Head of caudate nucleus (tissue), 42 donors: ENCODE data around the gene BRD9.
"Not testable (repeated sequence)": the region's sequence is repeated elsewhere in the genome, so short reads cannot be mapped to it uniquely, and the experiment has no call there.

Experiments
- DNase-seq, 42 donors: peaks; one replicate each; pipeline versions ENCODE4 v3.0.0 to v3.0.0-alpha.2; 2020 to 2021; ENCODE audit warnings: mixed read lengths in 7 of 42
- intact Hi-C: fragments of 100-400 bp; cut with DNase I; formaldehyde crosslinking; loops from one replicate; pipeline ENCODE4 v1.15.0; 2022

BRD9 gene

DNA sequence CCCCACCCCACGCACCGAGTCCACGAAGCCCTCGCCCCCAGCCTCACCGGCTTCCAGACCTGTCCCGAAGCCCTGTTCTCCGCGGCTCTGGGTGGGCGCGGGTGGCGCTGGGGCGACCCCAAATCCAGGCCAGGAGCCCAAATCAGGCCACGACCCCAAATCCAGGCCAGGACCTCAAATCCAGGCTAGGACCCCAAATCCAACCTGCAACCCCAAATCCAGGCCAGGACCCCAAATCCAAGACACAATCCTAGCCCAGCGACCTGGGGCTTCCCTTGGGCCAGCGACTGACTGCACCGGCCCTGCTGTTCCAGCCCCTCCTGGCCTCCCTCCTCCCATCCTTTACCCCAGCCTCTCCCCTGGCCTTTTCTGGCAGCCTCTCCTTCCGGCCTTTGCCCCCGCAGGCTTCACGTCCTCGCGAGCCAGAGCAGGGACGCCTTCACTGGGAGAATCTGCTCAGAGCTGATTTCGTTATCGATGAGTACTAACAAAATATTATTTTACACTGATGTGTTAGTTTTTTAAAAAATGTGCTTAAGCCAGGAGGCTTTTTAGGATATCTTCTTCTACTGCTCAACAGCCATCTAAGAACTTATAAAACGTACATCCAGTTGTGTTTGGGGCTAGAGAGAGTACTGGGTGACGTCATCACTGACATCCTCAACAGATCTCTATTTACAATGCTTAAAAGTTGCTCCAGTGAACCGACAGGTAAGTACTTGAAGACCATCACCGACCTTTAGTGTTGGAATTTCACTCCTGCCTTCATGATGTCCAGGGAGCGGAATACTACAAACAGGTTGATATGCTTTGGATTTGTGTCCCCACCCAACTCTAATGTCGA is 34.8 kb upstream of the BRD9 start:
- intact Hi-C loops: loop anchor here (10.0 kb wide), 1 partner anchor 237 kb away; no protein-coding TSS in a partner anchor
- peak in 1 of 42 donors; percentile 8 for DNase-seq

GRCh38 chr5:926417-927171 is 34.0 kb upstream of the BRD9 start:
- intact Hi-C loops: loop anchor here (10.0 kb wide), 1 partner anchor 238 kb away; no protein-coding TSS in a partner anchor
- peak in 20 of 42 donors; percentile 9 to 54 (median 31) for DNase-seq

GRCh38 chr5:923281-923873 is 30.8 kb upstream of the BRD9 start:
- DNase-seq: peak in 41 of 42 donors; percentile 38 to 88 (median 71)
- intact Hi-C loops: loop anchor here (10.0 kb wide), 1 partner anchor 241 kb away; no protein-coding TSS in a partner anchor

DNA sequence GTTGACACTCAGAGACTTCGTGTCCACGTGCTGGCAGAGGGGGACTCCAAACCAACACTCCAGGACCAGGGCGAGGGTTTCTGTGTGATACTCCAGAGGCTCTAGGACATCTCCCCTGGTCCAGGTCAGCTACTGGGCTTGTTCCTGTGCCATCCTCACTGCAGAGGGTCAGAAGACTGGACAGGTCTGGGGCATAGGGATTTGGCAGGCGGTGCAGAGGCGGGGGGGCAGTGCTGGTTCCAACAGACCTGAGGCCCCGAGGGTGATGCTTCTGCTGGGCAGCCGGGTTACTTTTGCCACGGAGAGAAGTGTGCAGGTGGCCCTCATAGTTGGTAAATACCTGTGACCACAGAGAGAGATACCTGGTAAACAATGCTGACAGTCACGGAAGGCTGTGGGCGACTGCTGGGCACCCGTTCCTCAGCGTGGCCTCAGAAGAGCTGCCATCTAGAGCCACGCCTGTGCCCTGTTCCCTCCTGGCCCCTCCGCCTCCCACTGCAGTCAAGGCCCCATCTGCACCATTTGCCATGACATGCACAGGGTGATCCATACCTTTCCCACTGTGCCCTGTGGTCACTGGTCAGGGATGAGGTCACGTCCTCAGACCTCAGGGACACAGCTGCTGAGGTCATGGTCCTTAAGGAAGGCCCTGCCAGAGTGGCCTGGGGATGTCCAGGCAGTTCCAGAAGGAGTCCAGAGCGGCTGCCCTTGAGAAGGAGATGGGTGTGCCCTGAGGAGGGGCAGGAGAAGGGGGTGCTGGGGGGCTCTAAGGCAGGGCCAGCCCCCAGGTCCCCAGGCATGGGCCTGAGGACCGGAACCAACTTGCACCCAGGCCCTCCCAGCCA is 30.1 kb upstream of the BRD9 start:
- peak in 3 of 42 donors; percentile 8 to 31 (median 8) for DNase-seq
- intact Hi-C loops: loop anchor here (10.0 kb wide), 1 partner anchor 242 kb away; no protein-coding TSS in a partner anchor

- peak in 1 of 42 donors; percentile 5 for DNase-seq
- intact Hi-C loops: loop anchor here (10.0 kb wide), 1 partner anchor 243 kb away; no protein-coding TSS in a partner anchor
Observed at GRCh38 chr5:921456-922435, 29.1 kb upstream of the BRD9 start.

DNA sequence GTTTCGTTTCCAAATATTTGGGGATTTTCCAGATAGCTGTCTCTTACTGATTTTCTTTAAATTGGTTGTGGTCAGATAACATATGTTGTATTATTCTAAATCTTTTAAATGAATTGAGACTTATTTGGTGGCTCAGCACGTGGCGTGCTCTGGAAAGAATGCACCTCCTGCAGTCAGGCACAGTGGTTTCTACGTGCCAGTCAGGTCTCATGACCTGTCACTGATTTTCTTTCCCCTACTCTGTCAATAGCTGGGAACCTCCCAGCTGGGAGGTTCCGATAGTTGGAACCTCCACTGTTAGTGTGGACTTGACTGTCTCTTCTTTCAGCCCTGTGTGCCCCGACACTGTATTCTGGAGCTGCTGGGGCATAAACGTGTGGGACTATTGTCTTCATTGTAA is 27.7 kb upstream of the BRD9 start:
- intact Hi-C loops: loop anchor here (10.0 kb wide), 1 partner anchor 244 kb away; no protein-coding TSS in a partner anchor
- DNase-seq: peak in 1 of 42 donors; percentile 3

DNA sequence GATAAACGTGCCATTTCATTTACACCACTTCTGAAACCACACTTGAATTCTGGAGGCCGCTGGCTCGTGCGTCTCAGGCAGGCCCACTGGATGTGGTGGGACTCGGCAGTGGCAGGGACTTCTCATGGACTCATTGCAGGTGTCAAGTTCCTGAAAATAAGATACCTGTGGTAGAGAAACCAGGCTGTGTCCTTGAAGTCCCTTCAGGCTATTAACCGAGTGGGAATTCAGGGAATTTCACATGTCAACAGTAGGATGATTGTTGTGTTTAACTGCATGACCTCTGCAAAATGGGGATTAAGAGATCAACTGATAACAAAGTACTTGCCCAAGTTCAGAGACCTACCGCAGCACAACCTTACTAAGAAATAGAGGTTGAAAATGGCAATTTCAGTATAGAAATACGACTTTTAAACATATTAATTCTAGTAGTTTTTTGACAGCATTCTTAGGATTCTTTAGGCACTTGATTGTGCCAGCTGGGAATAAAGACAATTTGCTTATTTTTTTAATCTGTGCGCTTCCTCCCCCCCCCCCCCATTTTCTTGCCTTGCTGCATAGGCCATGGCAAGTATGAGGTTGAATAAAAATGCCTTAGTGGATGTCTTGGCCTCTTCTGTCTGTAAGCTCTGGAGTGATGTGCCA is 26.9 kb upstream of the BRD9 start:
- DNase-seq: no peak
- intact Hi-C loops: no loop called here

DNA sequence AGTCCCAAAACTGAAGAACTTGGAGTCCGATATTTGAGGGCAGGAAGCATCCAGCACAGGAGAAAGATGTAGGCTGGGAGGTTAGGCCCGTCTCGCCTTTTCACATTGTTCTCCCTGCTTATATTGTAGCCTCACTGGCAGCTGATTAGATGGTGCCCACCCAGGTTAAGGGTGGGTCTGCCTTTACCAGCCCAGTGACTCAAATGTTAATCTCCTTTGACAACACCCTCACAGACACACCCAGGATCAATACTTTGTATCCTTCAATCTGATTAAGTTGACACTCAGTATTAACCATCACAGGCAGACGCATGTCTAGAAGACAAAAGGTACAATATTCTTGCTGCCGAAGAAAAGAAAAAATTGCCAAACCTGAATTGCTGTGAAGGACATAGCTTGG is 26.1 kb upstream of the BRD9 start:
- intact Hi-C loops, DNase-seq: not testable (repeated sequence)

DNA sequence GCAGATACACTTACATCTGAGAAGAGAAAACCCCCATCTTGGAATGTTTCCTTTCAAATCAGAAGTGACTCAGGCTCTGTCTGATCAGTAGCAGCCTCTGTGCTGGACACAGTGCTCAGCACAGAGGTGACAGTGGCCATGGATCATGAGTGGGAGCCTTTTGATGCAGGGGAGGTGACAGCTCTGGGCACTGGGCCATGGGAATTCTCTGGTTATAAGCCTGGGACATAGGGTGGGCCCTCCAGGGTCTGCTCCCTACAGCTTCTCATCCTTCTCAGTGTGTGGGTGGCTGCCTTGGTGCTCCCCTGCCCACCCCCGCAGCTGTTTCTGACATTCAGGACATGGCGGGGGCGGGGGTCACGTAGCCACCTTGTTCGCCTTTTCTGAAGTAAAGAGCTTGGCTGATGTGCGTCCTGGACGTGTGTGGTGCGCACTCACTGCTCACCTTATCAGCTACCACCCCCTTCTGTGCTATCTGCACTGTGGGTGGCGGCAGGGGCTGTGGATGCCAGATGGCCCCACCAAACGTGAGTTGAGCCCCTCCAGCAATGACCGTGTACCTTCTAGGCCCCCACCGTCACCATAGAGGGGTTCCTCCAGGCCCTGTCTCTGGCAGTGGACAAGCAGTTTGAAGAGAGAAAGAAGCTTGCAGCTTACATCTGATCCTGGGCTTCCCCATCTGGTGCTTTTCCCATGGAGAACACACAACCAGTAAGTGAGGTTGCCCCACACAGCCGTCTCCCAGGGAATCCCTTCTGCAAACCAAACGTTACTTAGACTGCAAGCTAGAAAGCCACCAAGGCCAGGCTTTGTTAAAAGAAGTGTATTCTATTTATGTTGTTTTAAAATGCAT is 24.1 kb upstream of the BRD9 start:
- intact Hi-C loops: no loop called here
- DNase-seq: no peak

GRCh38 chr5:915946-916345 is 23.3 kb upstream of the BRD9 start:
- intact Hi-C loops: no loop called here
- no peak for DNase-seq

- DNase-seq, intact Hi-C loops: not testable (repeated sequence)
Observed at GRCh38 chr5:915346-915745, 22.7 kb upstream of the BRD9 start.

DNA sequence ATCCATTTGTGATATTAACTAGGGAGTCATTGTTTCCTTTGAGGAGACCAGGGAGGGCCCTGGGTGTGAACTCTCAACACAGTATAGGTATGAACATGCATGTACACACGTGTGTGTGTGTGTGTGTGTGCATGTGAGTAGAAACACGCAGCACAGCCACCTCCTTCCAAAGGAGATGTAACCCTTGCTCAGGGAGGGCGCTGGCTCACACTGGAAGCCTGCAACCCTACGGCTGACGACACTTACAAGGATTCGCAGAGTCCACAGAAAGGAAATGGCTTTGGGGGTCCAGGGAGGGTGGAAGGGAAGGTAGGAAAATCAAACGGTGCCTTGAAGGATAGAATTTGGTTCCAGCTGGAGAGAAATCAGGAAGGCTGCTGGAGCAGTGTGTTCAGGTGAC is 22.0 kb upstream of the BRD9 start:
- DNase-seq: peak in 1 of 42 donors; percentile 9
- intact Hi-C loops: no loop called here

DNA sequence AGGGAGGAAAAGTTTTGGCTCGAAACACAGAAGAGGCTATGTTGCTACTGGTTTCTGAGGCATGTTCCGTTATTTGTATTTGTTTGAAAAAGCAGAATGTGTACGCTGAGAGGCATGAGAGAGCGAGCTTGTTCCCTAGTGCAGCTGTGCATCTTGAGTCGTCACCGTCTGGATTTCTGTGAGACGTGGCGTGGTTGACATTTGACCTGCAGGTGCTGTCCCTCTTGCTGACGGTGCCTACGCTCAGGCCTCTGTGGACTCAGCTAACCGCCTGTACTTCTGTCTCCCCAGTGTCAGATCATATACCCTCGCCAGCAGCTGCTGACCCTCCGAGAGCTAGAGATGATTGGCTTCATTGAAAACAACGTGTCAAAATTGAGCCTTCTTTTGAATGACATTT is 21.6 kb upstream of the BRD9 start:
- DNase-seq: peak in 1 of 42 donors; percentile 3
- intact Hi-C loops: no loop called here

GRCh38 chr5:912280-913091 is 19.9 kb upstream of the BRD9 start:
- DNase-seq: peak in 21 of 42 donors; percentile 8 to 69 (median 27)
- intact Hi-C loops: no loop called here

GRCh38 chr5:911601-912000 is 19.0 kb upstream of the BRD9 start:
- DNase-seq: peak in 2 of 42 donors; percentile 11 to 42
- intact Hi-C loops: no loop called here
